Stomach (tissue), 4 donors: ENCODE data around the gene SLC16A10.

ENCODE experiments used
- EP300 ChIP-seq: sonication (generic); formaldehyde crosslinking; IDR thresholded peaks from one replicate; pipeline ENCODE4 v1.6.1; 2017; ENCODE audit warnings: antibody characterized with exemption
- POLR2A ChIP-seq, 4 donors: fragments of 450-650 bp; IDR thresholded peaks; one replicate each; pipeline ENCODE4 v1.6.1; 2016; ENCODE audit warnings: antibody characterized with exemption in 4 of 4, control low read depth in 2 of 4, mild to moderate bottlenecking in 1 of 4, moderate library complexity in 1 of 4
- TF ChIP-seq, protein P1 (sequence below), 7 experiments: fragments of 450-650 bp in 4 of 7; fragments of 200-600 bp in 3 of 7; sonication (generic) in 3 of 7; IDR thresholded peaks; one replicate each; pipeline ENCODE4 v1.5.1; 2016 to 2019; ENCODE audit warnings: antibody characterized with exemption in 7 of 7, control low read depth in 2 of 7, mild to moderate bottlenecking in 1 of 7

DNA sequence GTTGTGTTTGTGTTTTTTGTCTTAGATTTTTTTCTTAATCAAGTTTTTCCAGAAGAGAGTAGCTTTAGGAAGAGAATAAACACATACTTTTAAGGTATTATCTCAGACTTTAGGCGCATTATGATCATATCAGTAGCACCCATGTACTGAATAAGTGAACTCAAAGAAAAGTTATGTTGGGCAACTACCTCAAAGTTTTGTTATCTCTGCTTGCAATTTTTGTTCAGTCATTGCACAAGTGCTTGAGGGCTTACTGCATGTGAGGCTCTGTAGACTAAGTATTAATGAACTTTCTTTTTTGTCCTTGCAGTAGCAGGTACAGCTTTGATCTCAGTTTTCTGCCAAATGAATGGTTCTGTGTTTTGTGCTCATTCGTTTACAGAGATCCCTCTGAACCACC, 189.0 kb downstream of the SLC16A10 start:
- TF ChIP-seq, protein P1, sequence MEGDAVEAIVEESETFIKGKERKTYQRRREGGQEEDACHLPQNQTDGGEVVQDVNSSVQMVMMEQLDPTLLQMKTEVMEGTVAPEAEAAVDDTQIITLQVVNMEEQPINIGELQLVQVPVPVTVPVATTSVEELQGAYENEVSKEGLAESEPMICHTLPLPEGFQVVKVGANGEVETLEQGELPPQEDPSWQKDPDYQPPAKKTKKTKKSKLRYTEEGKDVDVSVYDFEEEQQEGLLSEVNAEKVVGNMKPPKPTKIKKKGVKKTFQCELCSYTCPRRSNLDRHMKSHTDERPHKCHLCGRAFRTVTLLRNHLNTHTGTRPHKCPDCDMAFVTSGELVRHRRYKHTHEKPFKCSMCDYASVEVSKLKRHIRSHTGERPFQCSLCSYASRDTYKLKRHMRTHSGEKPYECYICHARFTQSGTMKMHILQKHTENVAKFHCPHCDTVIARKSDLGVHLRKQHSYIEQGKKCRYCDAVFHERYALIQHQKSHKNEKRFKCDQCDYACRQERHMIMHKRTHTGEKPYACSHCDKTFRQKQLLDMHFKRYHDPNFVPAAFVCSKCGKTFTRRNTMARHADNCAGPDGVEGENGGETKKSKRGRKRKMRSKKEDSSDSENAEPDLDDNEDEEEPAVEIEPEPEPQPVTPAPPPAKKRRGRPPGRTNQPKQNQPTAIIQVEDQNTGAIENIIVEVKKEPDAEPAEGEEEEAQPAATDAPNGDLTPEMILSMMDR (IDR thresholded peaks at IDR 0.05), result no peak
- TF ChIP-seq EP300, result no peak
- TF ChIP-seq POLR2A (IDR thresholded peaks at IDR 0.05), result no peak
